ENCODE measurements around the gene VPS8.

DNA sequence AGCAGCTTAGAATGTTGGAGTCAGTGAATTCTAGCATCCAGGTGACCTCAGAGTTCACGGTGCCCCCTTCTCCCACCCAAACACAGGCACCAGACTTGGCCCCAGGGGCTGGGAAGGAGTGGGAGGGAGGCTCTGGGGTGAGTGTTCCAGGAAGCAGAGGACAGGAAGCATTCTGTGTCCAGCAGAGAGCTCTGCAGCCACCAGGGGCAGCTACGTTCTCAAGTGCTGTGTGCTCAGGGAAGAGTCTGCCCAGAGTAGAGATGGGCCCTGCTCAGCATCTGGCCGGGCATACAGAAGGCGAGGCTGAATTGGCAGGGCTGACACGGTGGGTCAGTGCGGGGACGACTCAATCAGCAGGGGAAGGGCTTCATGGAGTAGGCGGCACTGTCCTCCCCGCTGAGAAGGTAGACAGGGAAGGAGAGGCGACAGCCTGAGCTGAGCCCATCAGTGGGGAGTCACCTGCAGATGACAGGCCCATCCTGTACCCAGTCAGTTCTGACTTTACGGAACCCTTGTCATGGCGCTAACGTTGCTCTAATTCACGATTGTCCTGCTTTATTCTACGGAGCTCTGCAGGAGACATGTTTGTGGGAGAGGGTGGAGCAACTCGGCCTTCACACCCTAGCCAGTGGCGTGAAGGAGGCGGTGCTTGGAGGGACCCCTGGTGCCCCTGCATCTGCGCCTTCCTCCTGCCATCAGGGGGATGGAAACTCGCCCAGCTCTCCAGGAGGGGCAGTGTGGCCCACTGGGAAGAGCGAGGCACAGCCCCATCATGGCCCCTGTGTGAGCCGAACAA is 258.7 kb downstream of the VPS8 start:
- TF ChIP-seq, protein P1, sequence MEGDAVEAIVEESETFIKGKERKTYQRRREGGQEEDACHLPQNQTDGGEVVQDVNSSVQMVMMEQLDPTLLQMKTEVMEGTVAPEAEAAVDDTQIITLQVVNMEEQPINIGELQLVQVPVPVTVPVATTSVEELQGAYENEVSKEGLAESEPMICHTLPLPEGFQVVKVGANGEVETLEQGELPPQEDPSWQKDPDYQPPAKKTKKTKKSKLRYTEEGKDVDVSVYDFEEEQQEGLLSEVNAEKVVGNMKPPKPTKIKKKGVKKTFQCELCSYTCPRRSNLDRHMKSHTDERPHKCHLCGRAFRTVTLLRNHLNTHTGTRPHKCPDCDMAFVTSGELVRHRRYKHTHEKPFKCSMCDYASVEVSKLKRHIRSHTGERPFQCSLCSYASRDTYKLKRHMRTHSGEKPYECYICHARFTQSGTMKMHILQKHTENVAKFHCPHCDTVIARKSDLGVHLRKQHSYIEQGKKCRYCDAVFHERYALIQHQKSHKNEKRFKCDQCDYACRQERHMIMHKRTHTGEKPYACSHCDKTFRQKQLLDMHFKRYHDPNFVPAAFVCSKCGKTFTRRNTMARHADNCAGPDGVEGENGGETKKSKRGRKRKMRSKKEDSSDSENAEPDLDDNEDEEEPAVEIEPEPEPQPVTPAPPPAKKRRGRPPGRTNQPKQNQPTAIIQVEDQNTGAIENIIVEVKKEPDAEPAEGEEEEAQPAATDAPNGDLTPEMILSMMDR (IDR thresholded peaks at IDR 0.05): no peak
- no peak for TF ChIP-seq POLR2A (IDR thresholded peaks at IDR 0.05)
